K562 (cell line): Measurements from ENCODE around the gene TICAM1. TPM values are rescaled to one million over a fixed set of nuclear protein-coding genes. Genes with fewer than 3 reads are reported as not detected.

Source experiments
- CBFA2T2 ChIP-seq: fragments of 450-650 bp; conservative IDR thresholded peaks from 2 replicates; pipeline ENCODE4 v1.6.1; 2017; ENCODE audit warnings: mild to moderate bottlenecking
- CEBPB ChIP-seq: fragments of 450-650 bp; IDR thresholded peaks from 2 replicates; pipeline ENCODE4 v1.6.1; 2016; ENCODE audit warnings: missing genetic modification characterization, missing compliant biosample characterization
- CTBP1 ChIP-seq: fragments of 450-650 bp; IDR thresholded peaks from 2 replicates; pipeline ENCODE4 v1.6.1; 2016; ENCODE audit warnings: borderline replicate concordance
- DNMT1 ChIP-seq: fragments of 450-650 bp; IDR thresholded peaks from 2 replicates; pipeline ENCODE4 v1.6.1; 2016; ENCODE audit warnings: antibody characterized with exemption, mild to moderate bottlenecking
- HDGF ChIP-seq: fragments of 450-650 bp; IDR thresholded peaks from 2 replicates; pipeline ENCODE4 v1.6.1; 2016
- KDM4B ChIP-seq, 2 experiments: fragments of 450-650 bp in 1 of 2; sonication (generic) in 1 of 2; IDR thresholded peaks; 2 replicates each; pipeline ENCODE4 v1.6.1; 2016 to 2017; ENCODE audit warnings: borderline replicate concordance in 2 of 2, antibody characterized with exemption in 1 of 2, low read depth in 1 of 2, mild to moderate bottlenecking in 1 of 2
- MEF2A ChIP-seq: IDR thresholded peaks from 2 replicates; pipeline ENCODE4 v1.6.1; 2011; ENCODE audit warnings: low read depth, mild to moderate bottlenecking, low read length, moderate library complexity; ENCODE audit not compliant: control insufficient read depth
- MYC ChIP-seq, 2 experiments: fragments of 250-450 bp in 1 of 2; sonication (Bioruptor Pico) in 1 of 2; IDR thresholded peaks; 2 replicates each; pipeline versions ENCODE4 v1.5.1 to v1.6.1; 2012 to 2021; ENCODE audit warnings: low read depth in 2 of 2, borderline replicate concordance in 1 of 2, improper control_type of control experiment in 1 of 2, low read length in 1 of 2, mild to moderate bottlenecking in 1 of 2, moderate library complexity in 1 of 2
- NR2C1 ChIP-seq, 2 experiments: fragments of 450-650 bp; IDR thresholded peaks; 2 replicates each; pipeline ENCODE4 v1.6.1; 2017; ENCODE audit warnings: mild to moderate bottlenecking in 2 of 2, antibody characterized with exemption in 1 of 2, inconsistent platforms in 1 of 2, missing compliant biosample characterization in 1 of 2, missing genetic modification characterization in 1 of 2
- POLR2A ChIP-seq: fragments of 450-650 bp; conservative IDR thresholded peaks from 2 replicates; pipeline ENCODE4 v1.6.1; 2016
- STAT6 ChIP-seq: sonication (generic); formaldehyde crosslinking; IDR thresholded peaks from 2 replicates; pipeline ENCODE4 v1.8.1; 2023; ENCODE audit warnings: mild to moderate bottlenecking, missing genetic modification reagents
- ZNF398 ChIP-seq: fragments of 250-450 bp; sonication (Bioruptor Pico); IDR thresholded peaks from 2 replicates; pipeline ENCODE4 v1.8.0; 2021; ENCODE audit warnings: moderate library complexity, mild to moderate bottlenecking, inconsistent platforms
- polyA plus RNA-seq, 8 experiments: library from polyadenylated mRNA; depleted of rRNA in 4 of 8; stranded (reverse) in 5 of 8; unstranded in 3 of 8; fragments of >200 nt; fragmentation: Nextera tagmentation in 2 of 8; fragmentation: Illumina TruSeq in 1 of 8; extraction: Ambion mirVana in 2 of 8; extraction: Trizol in 1 of 8; gene quantifications; 2 replicates each; pipeline versions ENCODE4 v1.2.1 to v1.2.3, GENCODE V29; 2011 to 2014; ENCODE audit warnings: inconsistent platforms in 1 of 8, missing spikeins in 1 of 8
- total RNA-seq, 7 experiments: library from RNA; depleted of rRNA in 6 of 7; stranded (reverse); fragments of >200 nt in 6 of 7; fragmentation: Illumina TruSeq in 2 of 7; extraction: Trizol in 2 of 7; gene quantifications; 2 replicates each; pipeline versions ENCODE4 v1.2.1 to v1.2.3, GENCODE V29; 2011 to 2021; ENCODE audit warnings: low replicate concordance in 1 of 7
- TF ChIP-seq, protein P1 (sequence below), 2 experiments: IDR thresholded peaks; 2 replicates each; pipeline ENCODE4 v1.6.1; 2011; ENCODE audit warnings: borderline replicate concordance in 1 of 2, control low read depth in 1 of 2, low read depth in 1 of 2, low read length in 1 of 2, mild to moderate bottlenecking in 1 of 2, mixed read lengths in 1 of 2, moderate library complexity in 1 of 2; ENCODE audit not compliant: insufficient read depth in 1 of 2, insufficient read length in 1 of 2, poor library complexity in 1 of 2, severe bottlenecking in 1 of 2; ENCODE audit errors: extremely low read depth in 1 of 2
- TF ChIP-seq, protein P2 (sequence below), 2 experiments: fragments of 450-650 bp; IDR thresholded peaks; 2 replicates each; pipeline ENCODE4 v1.6.1; 2018; ENCODE audit warnings: mild to moderate bottlenecking in 2 of 2, low read depth in 1 of 2; ENCODE audit not compliant: partially characterized antibody in 2 of 2
- TF ChIP-seq, protein P3 (sequence below): fragments of 250-450 bp; sonication (Bioruptor Pico); IDR thresholded peaks from 2 replicates; pipeline ENCODE4 v1.6.1; 2021; ENCODE audit warnings: mild to moderate bottlenecking

The TICAM1 gene
- total and polyA plus RNA-seq, 9 of the 15 experiments (the other 6 are each of a cell fraction or from before 2014, with no cell fraction given), result 0.07 to 11.6 (median 1.5) TPM

GRCh38 chr19:4768934-4769777 lies 62.4 kb downstream of the TICAM1 start (continued):
- TF ChIP-seq, protein P1, sequence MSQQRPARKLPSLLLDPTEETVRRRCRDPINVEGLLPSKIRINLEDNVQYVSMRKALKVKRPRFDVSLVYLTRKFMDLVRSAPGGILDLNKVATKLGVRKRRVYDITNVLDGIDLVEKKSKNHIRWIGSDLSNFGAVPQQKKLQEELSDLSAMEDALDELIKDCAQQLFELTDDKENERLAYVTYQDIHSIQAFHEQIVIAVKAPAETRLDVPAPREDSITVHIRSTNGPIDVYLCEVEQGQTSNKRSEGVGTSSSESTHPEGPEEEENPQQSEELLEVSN (IDR thresholded peaks at IDR 0.05; ENCODE audit: borderline replicate concordance in 1 of 2, extremely low read depth in 1 of 2, insufficient read depth in 1 of 2, insufficient read length in 1 of 2, low read depth in 1 of 2, low read length in 1 of 2, poor library complexity in 1 of 2, severe bottlenecking in 1 of 2), result no peak
- TF ChIP-seq HDGF (no peak), ZNF398 (CRISPR knock-in tag) (no peak), CEBPB (no peak), POLR2A (no peak), KDM4B (IDR thresholded peaks at IDR 0.05; ENCODE audit: borderline replicate concordance in 2 of 2, low read depth in 1 of 2) (peak in 1 of 2 experiments; percentile 99; a peak in 1 of 4 replicates), MYC (IDR thresholded peaks at IDR 0.05; ENCODE audit: low read depth, low read length) (0 out of 2 replicates have a peak, but pooled peaks have one; percentile 45), MYC (CRISPR knock-in tag; IDR thresholded peaks at IDR 0.05; ENCODE audit: borderline replicate concordance, low read depth) (no peak), NR2C1 (IDR thresholded peaks at IDR 0.05) (peak; percentile 89), NR2C1 (tag; IDR thresholded peaks at IDR 0.05) (peak; percentile 89), CTBP1 (no peak), DNMT1 (no peak), MEF2A (no peak), CBFA2T2 (no peak), STAT6 (CRISPR knock-in tag) (peak; percentile 100; the same call in 1 of the 2 replicates)
- TF ChIP-seq, protein P2, sequence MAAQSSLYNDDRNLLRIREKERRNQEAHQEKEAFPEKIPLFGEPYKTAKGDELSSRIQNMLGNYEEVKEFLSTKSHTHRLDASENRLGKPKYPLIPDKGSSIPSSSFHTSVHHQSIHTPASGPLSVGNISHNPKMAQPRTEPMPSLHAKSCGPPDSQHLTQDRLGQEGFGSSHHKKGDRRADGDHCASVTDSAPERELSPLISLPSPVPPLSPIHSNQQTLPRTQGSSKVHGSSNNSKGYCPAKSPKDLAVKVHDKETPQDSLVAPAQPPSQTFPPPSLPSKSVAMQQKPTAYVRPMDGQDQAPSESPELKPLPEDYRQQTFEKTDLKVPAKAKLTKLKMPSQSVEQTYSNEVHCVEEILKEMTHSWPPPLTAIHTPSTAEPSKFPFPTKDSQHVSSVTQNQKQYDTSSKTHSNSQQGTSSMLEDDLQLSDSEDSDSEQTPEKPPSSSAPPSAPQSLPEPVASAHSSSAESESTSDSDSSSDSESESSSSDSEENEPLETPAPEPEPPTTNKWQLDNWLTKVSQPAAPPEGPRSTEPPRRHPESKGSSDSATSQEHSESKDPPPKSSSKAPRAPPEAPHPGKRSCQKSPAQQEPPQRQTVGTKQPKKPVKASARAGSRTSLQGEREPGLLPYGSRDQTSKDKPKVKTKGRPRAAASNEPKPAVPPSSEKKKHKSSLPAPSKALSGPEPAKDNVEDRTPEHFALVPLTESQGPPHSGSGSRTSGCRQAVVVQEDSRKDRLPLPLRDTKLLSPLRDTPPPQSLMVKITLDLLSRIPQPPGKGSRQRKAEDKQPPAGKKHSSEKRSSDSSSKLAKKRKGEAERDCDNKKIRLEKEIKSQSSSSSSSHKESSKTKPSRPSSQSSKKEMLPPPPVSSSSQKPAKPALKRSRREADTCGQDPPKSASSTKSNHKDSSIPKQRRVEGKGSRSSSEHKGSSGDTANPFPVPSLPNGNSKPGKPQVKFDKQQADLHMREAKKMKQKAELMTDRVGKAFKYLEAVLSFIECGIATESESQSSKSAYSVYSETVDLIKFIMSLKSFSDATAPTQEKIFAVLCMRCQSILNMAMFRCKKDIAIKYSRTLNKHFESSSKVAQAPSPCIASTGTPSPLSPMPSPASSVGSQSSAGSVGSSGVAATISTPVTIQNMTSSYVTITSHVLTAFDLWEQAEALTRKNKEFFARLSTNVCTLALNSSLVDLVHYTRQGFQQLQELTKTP (IDR thresholded peaks at IDR 0.05; ENCODE audit: low read depth in 1 of 2, partially characterized antibody in 2 of 2), result peak in 1 of 2 experiments; percentile 100
- TF ChIP-seq, protein P3, sequence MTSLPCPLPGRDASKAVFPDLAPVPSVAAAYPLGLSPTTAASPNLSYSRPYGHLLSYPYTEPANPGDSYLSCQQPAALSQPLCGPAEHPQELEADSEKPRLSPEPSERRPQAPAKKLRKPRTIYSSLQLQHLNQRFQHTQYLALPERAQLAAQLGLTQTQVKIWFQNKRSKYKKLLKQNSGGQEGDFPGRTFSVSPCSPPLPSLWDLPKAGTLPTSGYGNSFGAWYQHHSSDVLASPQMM (CRISPR knock-in tag), result no peak
